Thoracic aorta (tissue), 2 donors: ENCODE results near the gene FDPS. TPM values are rescaled to one million over a fixed set of nuclear protein-coding genes. Genes with fewer than 3 reads are reported as not detected.

ENCODE experiments used
- ATAC-seq: fragments of 150-250 bp; one replicate; pipeline ENCODE4 v1.8.0; 2017; ENCODE audit warnings: low read depth; ENCODE audit not compliant: insufficient number of reproducible peaks, low FRiP score
- DNase-seq: peaks from one replicate; pipeline ENCODE4 v3.0.0-alpha.2; 2020; ENCODE audit warnings: low spot score
- H3K27ac ChIP-seq, 2 donors: fragments of 200-600 bp; sonication (generic); 1 replicate in 1 of 2; 2 replicates in 1 of 2; pipeline ENCODE4 v1.5.1; 2016; ENCODE audit warnings: mild to moderate bottlenecking in 2 of 2, moderate library complexity in 2 of 2
- H3K27me3 ChIP-seq: fragments of 200-600 bp; sonication (generic); replicated peaks from 2 replicates; pipeline ENCODE4 v1.6.0; 2016; ENCODE audit warnings: mild to moderate bottlenecking; ENCODE audit not compliant: insufficient read depth
- H3K36me3 ChIP-seq: fragments of 200-600 bp; sonication (generic); one replicate; pipeline ENCODE4 v1.5.1; 2016
- H3K4me1 ChIP-seq, 2 donors: fragments of 200-600 bp; sonication (generic); 1 replicate in 1 of 2; 2 replicates in 1 of 2; pipeline versions ENCODE4 v1.5.1 to v1.6.0; 2016; ENCODE audit warnings: low read depth in 2 of 2, mild to moderate bottlenecking in 1 of 2; ENCODE audit not compliant: control insufficient read depth in 1 of 2
- H3K4me3 ChIP-seq: fragments of 200-600 bp; sonication (generic); 2 replicates; pipeline ENCODE4 v1.5.1; 2016; ENCODE audit warnings: mild to moderate bottlenecking
- H3K9me3 ChIP-seq: fragments of 200-600 bp; sonication (generic); 2 replicates; pipeline ENCODE4 v1.5.1; 2016
- CTCF ChIP-seq: fragments of 200-600 bp; sonication (generic); IDR thresholded peaks from one replicate; pipeline ENCODE4 v1.5.1; 2019; ENCODE audit warnings: antibody characterized with exemption
- total RNA-seq, 2 donors: library from RNA; depleted of rRNA; stranded (reverse); fragments of >200 nt; gene quantifications; one replicate each; pipeline versions ENCODE4 v1.1.0 to v1.2.3, GENCODE V29; 2016

Gene FDPS
- total RNA-seq, 2 donors from 2014 or later: 57.8 to 68.2 TPM

- no peak for TF ChIP-seq CTCF
- ATAC-seq (no peak), DNase-seq (no peak)
- Histone ChIP-seq H3K4me3 (peak overlapping the region; percentile 45), H3K4me1 (peaks cover 5 to 8% of the 10 kb centered on the region in 2 donors), H3K27ac (no peak overlapping the region), H3K9me3 (no peaks in the 10 kb centered on the region), H3K27me3 (peaks cover 7% of the 10 kb centered on the region), H3K36me3 (no peaks in the 10 kb centered on the region)
Observed at GRCh38 chr1:155295183-155295941, 13.3 kb upstream of the FDPS start.

- no peak for DNase-seq
- Histone ChIP-seq H3K27me3 (peaks cover 7% of the 10 kb centered on the region), H3K27ac (no peak overlapping the region), H3K9me3 (no peaks in the 10 kb centered on the region), H3K4me3 (no peak overlapping the region), H3K36me3 (no peaks in the 10 kb centered on the region), H3K4me1 (peaks cover 5 to 8% of the 10 kb centered on the region in 2 donors)
- ATAC-seq: no peak
- no peak for TF ChIP-seq CTCF
Observed at GRCh38 chr1:155295942-155296267, 12.8 kb upstream of the FDPS start.

GRCh38 chr1:155296661-155297060 lies 12.0 kb upstream of the FDPS start:
- no peak overlapping the region for H3K4me3 ChIP-seq
- H3K27ac ChIP-seq: no peak overlapping the region
- ATAC-seq (peak; percentile 24), DNase-seq (no peak)
- peaks cover 7% of the 10 kb centered on the region for H3K27me3 ChIP-seq
- H3K36me3 ChIP-seq: no peaks in the 10 kb centered on the region
- no peak for TF ChIP-seq CTCF
- peaks cover 5 to 8% of the 10 kb centered on the region in 2 donors for H3K4me1 ChIP-seq
- no peaks in the 10 kb centered on the region for H3K9me3 ChIP-seq

- no peak overlapping the region for H3K4me3 ChIP-seq
- no peak for TF ChIP-seq CTCF
- DNase-seq: no peak
- H3K9me3 ChIP-seq: no peaks in the 10 kb centered on the region
- no peak for ATAC-seq
- H3K27ac ChIP-seq: no peak overlapping the region
- H3K36me3 ChIP-seq: no peaks in the 10 kb centered on the region
- peaks cover 5 to 8% of the 10 kb centered on the region in 2 donors for H3K4me1 ChIP-seq
- H3K27me3 ChIP-seq: peaks cover 7% of the 10 kb centered on the region
Observed at GRCh38 chr1:155297384-155297783, 11.3 kb upstream of the FDPS start.

- ATAC-seq: no peak
- Histone ChIP-seq H3K36me3 (no peaks in the 10 kb centered on the region), H3K27ac (no peak overlapping the region), H3K27me3 (peaks cover 7% of the 10 kb centered on the region), H3K4me1 (peaks cover 5 to 6% of the 10 kb centered on the region in 2 donors), H3K4me3 (no peak overlapping the region), H3K9me3 (no peaks in the 10 kb centered on the region)
- no peak for DNase-seq
- TF ChIP-seq CTCF: no peak
Observed at GRCh38 chr1:155300024-155300423, 8.6 kb upstream of the FDPS start.
